ENCODE measurements around the gene SLC4A1. TPM values are rescaled to one million over a fixed set of nuclear protein-coding genes. Genes with fewer than 3 reads are reported as not detected.

SLC4A1 gene
- total and polyA plus RNA-seq, 2 donors from 2014 or later, result 2.1 to 201 TPM

DNA sequence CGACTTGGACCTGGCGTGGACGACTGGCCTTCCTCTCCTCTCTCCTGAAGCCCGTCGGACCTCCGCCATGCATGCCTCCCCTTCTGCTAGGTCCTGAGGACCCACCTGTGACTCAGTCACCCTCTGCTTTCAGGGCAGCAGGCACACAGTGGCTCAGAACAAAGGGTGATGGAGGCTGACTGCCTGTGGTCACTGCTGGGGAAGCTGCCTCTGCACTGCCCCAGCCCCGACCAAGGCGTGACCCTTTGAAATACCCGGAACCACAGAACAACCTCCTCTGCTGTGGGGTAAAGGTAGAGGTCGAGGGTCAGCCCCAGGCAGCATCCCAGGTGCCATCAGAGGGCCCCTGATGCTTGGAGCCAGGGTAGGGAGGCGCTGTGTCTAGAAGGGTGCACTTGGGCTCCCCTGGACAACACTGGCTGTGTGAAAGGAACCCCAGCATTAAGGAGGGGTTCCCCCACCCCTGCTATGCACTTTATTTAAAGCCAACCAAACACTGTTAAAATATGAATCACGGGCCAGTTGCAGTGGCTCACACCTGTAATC lies 12.5 kb upstream of the SLC4A1 start:
- intact Hi-C loops (cut with DNase I), result no loop called here

DNA sequence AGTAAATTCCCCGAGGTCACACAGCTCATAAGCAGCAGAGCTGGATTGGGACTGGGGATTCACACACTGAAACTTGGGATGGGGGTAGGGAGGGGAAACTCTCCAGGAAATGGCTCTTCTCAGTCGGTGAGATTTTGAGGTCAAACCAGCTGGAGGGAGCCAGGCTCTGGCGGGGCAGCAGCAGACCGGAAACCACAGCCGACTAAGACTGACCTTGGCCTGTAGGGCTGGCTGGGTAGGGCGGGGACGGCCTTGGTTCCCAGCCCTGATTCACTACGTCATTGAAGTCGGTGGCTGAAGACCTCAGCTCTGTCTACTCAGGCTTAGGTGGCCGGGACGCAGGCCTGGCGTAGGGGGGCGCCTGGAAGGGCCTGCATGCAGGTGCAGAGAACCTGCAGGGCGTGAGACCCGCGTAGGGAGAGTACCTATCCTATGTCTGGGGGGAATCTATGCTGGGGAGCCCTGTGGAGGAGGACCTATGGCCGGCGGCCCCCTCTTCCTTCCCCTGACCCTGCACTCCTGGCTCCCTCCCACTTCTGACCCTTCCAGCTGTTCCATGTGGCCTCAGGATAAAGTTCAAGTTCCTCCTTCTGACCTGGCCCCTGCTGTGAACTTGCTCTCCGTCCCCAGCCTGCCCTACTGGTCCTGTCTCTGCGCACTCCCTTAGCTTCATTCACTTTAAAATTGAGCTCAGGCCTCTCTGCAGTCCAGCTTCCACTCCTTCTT lies 11.9 kb upstream of the SLC4A1 start:
- peak overlapping the region; percentile 57 to 78 for H3K27ac ChIP-seq (ENCODE audit: low read depth in 2 of 2, low read length in 2 of 2)
- H3K4me1 ChIP-seq (ENCODE audit: control insufficient read depth in 2 of 3, insufficient read depth in 2 of 3, low read depth in 1 of 3, low read length in 3 of 3), result peaks cover 0 to 11% (median 0%) of the 10 kb centered on the region in 3 donors
- DNase-seq (peak; percentile 54 to 92 (median 65)), FAIRE-seq (no peak)
- TF ChIP-seq, protein P1, sequence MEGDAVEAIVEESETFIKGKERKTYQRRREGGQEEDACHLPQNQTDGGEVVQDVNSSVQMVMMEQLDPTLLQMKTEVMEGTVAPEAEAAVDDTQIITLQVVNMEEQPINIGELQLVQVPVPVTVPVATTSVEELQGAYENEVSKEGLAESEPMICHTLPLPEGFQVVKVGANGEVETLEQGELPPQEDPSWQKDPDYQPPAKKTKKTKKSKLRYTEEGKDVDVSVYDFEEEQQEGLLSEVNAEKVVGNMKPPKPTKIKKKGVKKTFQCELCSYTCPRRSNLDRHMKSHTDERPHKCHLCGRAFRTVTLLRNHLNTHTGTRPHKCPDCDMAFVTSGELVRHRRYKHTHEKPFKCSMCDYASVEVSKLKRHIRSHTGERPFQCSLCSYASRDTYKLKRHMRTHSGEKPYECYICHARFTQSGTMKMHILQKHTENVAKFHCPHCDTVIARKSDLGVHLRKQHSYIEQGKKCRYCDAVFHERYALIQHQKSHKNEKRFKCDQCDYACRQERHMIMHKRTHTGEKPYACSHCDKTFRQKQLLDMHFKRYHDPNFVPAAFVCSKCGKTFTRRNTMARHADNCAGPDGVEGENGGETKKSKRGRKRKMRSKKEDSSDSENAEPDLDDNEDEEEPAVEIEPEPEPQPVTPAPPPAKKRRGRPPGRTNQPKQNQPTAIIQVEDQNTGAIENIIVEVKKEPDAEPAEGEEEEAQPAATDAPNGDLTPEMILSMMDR (IDR thresholded peaks at IDR 0.05; ENCODE audit: borderline replicate concordance, extremely low read depth, insufficient read depth), result no peak
- no peak overlapping the region for H3K4me3 ChIP-seq (ENCODE audit: low read length in 3 of 3)
- no peaks in the 10 kb centered on the region for H3K36me3 ChIP-seq (ENCODE audit: control insufficient read depth in 2 of 3, insufficient read depth in 3 of 3, low read length in 3 of 3)
- H3K27me3 ChIP-seq (ENCODE audit: control insufficient read depth, insufficient read depth, low read length), result no peaks in the 10 kb centered on the region
- intact Hi-C loops (cut with DNase I), result no loop called here
- peak overlapping the region in 1 of 3 donors; percentile 34 for H3K9ac ChIP-seq (ENCODE audit: low read length in 3 of 3)
- H3K9me3 ChIP-seq (ENCODE audit: control insufficient read depth in 2 of 3, insufficient read depth in 1 of 3, low read length in 3 of 3), result no peaks in the 10 kb centered on the region

More for the DNA sequence above, 12.5 kb upstream of the SLC4A1 start:
- H3K4me3 ChIP-seq (ENCODE audit: low read length in 3 of 3), result no peak overlapping the region
- no peaks in the 10 kb centered on the region for H3K9me3 ChIP-seq (ENCODE audit: control insufficient read depth in 2 of 3, insufficient read depth in 1 of 3, low read length in 3 of 3)
- H3K27ac ChIP-seq (ENCODE audit: low read depth in 2 of 2, low read length in 2 of 2), result peak overlapping the region; percentile 57 to 78
- TF ChIP-seq, protein P1 (IDR thresholded peaks at IDR 0.05; ENCODE audit: borderline replicate concordance, extremely low read depth, insufficient read depth), result no peak
- no peaks in the 10 kb centered on the region for H3K27me3 ChIP-seq (ENCODE audit: control insufficient read depth, insufficient read depth, low read length)
- no peak for DNase-seq
- H3K36me3 ChIP-seq (ENCODE audit: control insufficient read depth in 2 of 3, insufficient read depth in 3 of 3, low read length in 3 of 3), result no peaks in the 10 kb centered on the region
- FAIRE-seq, result no peak
- H3K4me1 ChIP-seq (ENCODE audit: control insufficient read depth in 2 of 3, insufficient read depth in 2 of 3, low read depth in 1 of 3, low read length in 3 of 3), result peaks cover 0 to 11% (median 0%) of the 10 kb centered on the region in 3 donors
- H3K9ac ChIP-seq (ENCODE audit: low read length in 3 of 3), result peak overlapping the region in 1 of 3 donors; percentile 12

DNA sequence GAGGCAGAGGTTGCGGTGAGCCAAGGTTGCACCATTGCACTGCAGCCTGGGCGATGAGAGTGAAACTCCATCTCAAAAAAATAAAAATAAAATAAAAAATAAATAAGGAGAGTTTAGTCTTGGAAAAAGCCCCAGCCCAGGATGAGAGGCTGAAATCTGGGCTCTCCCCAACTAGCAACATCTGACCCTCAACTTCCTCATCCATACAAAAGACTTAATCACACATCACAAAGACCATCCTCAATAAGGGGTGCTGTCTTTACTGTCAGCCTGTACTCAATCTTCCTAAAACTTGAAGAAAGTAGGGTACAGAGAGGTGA lies 11.4 kb upstream of the SLC4A1 start:
- TF ChIP-seq, protein P1 (IDR thresholded peaks at IDR 0.05; ENCODE audit: borderline replicate concordance, extremely low read depth, insufficient read depth), result no peak
- H3K9ac ChIP-seq (ENCODE audit: low read length in 3 of 3), result peak overlapping the region in 1 of 3 donors; percentile 34

More for the DNA sequence above, 11.4 kb upstream of the SLC4A1 start:
- Histone ChIP-seq H3K4me1 (ENCODE audit: control insufficient read depth in 2 of 3, insufficient read depth in 2 of 3, low read depth in 1 of 3, low read length in 3 of 3) (peaks cover 0 to 11% (median 0%) of the 10 kb centered on the region in 3 donors), H3K27ac (ENCODE audit: low read depth in 2 of 2, low read length in 2 of 2) (peak overlapping the region; percentile 41 to 57), H3K9me3 (ENCODE audit: control insufficient read depth in 2 of 3, insufficient read depth in 1 of 3, low read length in 3 of 3) (no peaks in the 10 kb centered on the region), H3K4me3 (ENCODE audit: low read length in 3 of 3) (no peak overlapping the region), H3K36me3 (ENCODE audit: control insufficient read depth in 2 of 3, insufficient read depth in 3 of 3, low read length in 3 of 3) (no peaks in the 10 kb centered on the region), H3K27me3 (ENCODE audit: control insufficient read depth, insufficient read depth, low read length) (no peaks in the 10 kb centered on the region)
- FAIRE-seq (no peak), DNase-seq (no peak)
- intact Hi-C loops (cut with DNase I), result no loop called here

Data from kidney (tissue), 14 donors.